CD4-positive, alpha-beta T cell treated with Interleukin-6 at 100 ng/mL for 8 hours (primary cell): ENCODE results near the gene TACC2.

ENCODE experiments used
- DNase-seq: peaks from one replicate; pipeline ENCODE4 v3.0.0-alpha.2; 2020; ENCODE audit warnings: mixed read lengths, low spot score

Gene TACC2

DNA sequence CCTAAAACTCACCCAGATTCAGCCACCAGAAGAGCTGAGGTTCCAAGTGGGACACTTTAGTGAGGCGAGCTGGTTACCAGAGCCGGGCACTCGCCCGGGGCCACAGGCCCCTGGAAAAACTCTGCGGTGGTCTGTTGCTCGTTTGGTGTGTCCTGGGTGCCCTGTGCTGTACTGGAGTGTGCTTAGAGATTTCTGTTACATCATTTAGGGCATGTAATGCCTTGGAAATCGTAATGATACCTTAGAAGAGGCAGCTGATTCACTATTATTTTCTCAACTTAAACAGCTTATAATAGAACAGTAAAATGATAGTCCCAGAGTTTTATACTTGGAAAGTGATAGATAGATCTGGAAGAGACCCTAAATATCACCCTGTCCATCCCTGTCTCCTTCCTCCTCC is 233.7 kb downstream of the TACC2 start:
- DNase-seq = no peak

- DNase-seq = no peak
These were observed 235.2 kb downstream of the TACC2 start for GRCh38 chr10:122224159-122224558.

- DNase-seq = no peak
These were observed 236.4 kb downstream of the TACC2 start for GRCh38 chr10:122225330-122225729.

DNA sequence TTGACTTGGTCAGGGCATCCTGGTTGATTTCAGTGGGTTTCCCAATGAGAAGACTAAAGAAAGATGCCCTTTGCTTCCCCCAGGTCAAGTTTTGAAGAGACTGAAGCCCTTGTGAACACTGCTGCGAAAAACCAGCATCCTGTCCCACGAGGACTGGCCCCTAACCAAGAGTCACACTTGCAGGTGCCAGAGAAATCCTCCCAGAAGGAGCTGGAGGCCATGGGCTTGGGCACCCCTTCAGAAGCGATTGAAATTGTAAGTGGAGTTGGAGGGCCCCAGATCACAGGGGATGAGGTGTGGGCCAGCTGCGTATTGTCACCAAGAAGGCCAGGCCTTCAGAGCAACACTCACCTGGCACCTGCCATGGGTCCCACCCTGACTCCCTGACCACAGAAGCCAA is 238.8 kb downstream of the TACC2 start:
- DNase-seq = no peak

DNA sequence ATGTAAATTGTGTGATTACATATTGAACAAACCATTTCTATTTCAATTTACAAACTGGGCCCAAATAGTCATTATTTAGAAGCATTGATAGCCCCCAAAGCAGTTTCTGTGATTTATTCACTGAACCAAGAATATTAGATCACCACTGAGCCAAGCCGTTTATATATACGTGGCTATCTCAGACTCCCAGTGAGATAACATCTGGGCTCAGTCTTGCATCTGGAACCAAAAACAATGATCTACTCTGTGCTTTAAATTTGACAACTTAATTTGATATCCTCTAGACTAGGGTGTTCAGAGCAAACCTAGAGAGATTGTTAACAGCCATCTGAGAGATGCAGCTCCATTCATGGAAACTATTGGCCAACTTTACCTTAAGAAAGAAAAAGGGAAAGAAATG is 240.7 kb downstream of the TACC2 start:
- DNase-seq = no peak

DNA sequence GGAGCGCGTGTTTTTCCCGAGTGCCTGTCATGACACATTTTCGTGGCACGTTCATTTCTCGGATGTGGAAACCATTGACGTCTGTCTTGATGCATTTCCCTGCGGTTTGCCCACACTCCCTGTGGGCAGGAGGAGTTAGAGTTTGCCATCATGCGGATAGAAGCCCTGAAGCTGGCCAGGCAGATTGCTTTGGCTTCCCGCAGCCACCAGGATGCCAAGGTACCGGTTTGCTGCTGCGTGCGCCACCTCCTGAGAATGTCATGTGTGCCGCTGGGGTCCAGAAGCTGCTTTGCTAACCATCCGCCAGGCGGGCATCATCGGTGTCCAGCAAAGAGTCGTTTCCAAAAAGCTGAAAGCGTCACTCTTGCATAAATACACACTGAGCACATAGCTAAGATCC is 241.3 kb downstream of the TACC2 start:
- DNase-seq = no peak

DNA sequence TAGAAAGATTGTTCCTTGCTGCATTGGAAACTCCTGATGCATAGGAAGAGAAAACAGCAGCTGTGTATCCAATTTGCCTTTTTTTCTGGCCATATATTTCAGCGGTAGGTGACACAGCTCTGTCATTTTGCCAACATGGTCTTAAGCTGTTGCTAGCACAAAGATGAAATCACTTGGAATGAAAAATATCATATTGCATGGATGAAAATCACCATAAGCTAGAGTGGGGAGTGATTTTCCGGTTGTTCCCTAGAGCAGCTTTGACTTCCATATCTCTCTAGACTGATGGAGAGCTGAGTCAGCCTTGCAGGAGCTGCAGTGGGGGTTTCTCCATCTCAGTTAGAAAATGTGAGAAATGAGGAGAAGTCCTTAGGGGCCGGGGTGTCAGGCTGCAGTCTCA is 243.8 kb downstream of the TACC2 start:
- DNase-seq = no peak

DNA sequence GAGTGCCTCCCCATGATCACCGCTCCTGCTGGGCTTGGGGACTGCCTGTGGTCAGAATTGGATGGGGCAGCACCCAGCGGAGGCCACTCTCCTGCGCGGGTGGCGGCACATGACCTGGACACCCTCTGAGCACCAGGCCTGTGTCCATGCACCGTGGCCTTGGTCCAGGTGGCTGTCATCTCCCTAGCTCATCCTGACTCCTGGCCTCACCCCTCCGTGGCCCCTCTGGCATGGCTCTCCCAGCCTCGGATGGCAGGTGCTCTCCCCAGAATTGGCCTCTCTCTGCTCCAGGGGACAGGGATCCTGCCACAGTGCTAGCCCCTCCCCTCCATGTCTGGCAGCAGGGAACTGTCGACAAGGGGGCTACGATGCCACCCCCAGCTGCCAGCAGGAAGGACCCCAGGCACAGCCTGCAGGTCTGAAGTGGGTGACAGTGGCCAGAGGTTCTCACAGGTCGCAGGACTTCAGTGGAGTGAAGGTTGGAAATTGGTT is 244.9 kb downstream of the TACC2 start:
- no peak for DNase-seq

DNA sequence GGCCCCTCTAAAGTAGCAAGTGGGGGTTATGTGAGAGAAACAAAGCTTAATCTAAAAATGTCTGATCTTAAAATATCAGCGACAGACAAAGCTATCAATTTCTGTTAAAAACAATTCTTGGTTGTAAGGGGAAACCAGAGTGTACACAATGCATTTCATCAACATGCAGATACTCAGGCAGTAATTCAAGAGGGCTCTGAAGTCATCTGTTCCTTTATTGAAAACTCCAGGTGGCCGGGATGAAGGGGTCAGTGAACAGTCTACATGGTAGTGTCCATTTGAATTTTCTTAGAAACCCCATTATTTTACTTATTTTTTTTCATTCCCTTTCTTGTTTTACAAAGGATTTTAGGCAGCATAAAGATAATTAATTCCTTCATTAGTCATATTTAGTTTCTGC is 245.5 kb downstream of the TACC2 start:
- no peak for DNase-seq

DNA sequence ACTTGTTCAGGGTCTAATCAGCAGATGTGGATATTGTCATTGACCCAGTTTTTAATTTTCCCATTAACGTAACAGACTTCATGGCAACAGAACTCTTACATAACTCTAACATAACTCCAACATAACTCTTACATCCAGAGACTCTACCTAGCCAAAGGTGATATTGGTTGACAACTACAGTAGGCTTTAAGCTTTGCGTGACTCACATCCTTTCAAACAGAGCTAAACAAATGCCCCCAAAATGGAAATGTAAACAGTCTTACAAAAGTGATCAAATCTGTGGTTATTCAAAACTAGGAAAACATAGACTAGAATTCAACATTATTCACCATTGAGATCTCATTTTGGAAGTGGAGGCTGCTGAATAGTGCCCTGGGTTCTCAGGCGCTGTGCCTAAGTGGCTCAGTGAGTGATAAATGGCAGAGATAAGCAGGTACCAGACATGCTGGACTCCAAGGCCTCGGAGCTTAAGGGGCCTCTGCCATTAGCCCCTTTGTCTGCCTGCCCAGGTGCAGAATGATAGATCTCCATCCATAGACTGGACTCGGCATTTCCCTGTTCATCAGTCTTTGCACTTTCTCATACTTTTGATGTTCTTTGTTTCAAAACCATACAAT is 247.8 kb downstream of the TACC2 start:
- no peak for DNase-seq

DNA sequence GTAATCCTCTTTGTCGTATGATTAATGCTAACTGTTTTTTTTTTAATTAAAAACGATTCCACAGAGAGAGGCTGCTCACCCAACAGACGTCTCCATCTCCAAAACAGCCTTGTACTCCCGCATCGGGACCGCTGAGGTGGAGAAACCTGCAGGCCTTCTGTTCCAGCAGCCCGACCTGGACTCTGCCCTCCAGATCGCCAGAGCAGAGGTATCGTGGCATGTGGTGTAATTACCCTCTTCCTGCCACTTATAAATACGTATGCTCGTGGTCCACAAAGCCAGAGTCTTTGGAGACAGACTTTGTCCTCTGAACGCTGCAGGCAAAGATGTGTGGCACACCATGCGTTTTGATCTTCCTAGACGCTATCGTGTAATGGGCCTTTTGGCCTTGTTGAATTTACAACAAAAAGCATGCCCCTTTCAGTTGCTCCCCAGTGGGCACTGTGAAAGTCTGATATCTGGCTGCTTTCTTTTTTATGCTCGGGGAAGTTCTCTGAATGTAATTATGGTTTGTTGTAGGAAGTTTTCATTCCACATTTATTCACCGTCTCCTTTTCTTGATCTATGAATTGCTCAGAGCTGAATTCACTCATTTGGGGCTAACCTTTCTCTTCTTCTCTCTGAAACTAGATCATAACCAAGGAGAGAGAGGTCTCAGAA is 248.5 kb downstream of the TACC2 start:
- no peak for DNase-seq

DNA sequence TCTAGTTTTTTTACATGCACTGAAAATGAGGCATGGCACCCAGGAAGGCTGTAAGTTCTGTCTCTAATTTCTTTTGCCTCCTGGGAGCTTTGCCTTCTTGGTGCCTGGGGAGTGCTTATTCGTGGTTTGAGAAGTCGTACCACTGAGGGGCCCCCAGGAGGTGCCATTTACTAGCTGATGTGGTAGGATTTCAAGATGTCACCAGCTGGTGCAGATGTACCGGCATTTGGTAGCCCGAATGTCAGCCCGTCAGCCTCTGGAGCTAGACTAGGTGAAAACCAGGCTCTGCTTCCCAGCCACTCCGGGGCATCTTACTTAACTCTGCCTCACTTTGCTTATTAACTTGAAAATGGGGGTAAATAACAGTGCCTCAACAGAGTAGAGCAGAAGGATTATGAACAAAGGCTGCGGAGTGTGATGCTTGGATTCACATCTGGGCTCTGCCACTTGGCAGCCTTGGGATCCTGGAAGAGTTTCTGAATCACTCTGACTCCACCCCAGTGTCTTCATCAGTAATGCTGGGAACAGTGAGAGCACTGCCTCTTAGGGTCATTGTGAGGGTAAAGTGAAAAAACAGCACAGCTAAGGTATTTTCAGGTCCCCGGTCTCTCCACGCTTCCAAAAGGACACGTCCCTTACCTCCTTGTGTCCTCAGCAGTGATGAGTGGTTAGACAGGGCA is 250.8 kb downstream of the TACC2 start:
- DNase-seq = no peak

DNA sequence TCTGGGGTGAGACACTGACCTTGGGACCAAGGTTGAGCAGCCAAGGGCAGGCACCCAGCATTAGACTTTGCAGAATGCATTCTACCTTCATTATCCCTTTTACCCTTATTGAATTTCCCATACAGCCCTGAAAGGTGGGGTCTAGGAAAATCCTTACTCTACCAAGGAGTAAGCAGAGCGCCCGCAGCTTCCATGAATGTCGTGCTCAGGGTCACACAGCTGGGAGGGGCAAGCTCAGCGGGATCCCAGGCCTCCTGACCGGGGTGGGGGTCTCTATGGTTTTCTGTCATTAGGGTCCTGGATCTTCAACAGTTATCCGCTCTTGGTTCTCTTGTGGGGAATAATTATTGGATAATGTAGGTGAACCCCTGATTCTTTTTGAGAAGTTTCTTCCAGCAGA is 251.4 kb downstream of the TACC2 start:
- no peak for DNase-seq

GRCh38 chr10:122241836-122242235 is 252.9 kb downstream of the TACC2 start:
- DNase-seq = no peak

GRCh38 chr10:122243550-122243949 is 254.6 kb downstream of the TACC2 start:
- DNase-seq = no peak

- no peak for DNase-seq
These were observed 255.3 kb downstream of the TACC2 start for GRCh38 chr10:122244001-122244975.

- no peak for DNase-seq
These were observed 256.2 kb downstream of the TACC2 start for GRCh38 chr10:122245136-122245535.

GRCh38 chr10:122245897-122246296 is 256.9 kb downstream of the TACC2 start:
- no peak for DNase-seq

- DNase-seq = no peak
These were observed 258.0 kb downstream of the TACC2 start for GRCh38 chr10:122246830-122247520.

- DNase-seq = no peak
These were observed 259.7 kb downstream of the TACC2 start for GRCh38 chr10:122248356-122249302.
